Keratinocyte (primary cell): ENCODE measurements around the gene DPYSL5. TPM values are rescaled to one million over a fixed set of nuclear protein-coding genes. Genes with fewer than 3 reads are reported as not detected.

Source experiments
- DNase-seq: peaks from one replicate; pipeline ENCODE4 v3.0.0-alpha.2; 2011; ENCODE audit warnings: low read depth, missing footprints, low spot score
- FAIRE-seq: peaks from 2 replicates; lab custom pipeline; 2011; peaks lifted over from hg19 to GRCh38; lab: Jason Lieb, UNC
- H2AFZ ChIP-seq: 2 replicates; pipeline ENCODE4 v1.6.0; 2012; ENCODE audit warnings: low read length, control low read depth, inconsistent platforms; ENCODE audit not compliant: control insufficient read depth
- H3K27ac ChIP-seq: 2 replicates; pipeline ENCODE4 v1.5.1; 2011; ENCODE audit warnings: low read length; ENCODE audit not compliant: control insufficient read depth, insufficient read depth
- H3K27me3 ChIP-seq: 3 replicates; pipeline ENCODE4 v1.6.0; 2011; ENCODE audit warnings: low read length; ENCODE audit not compliant: control insufficient read depth, insufficient read depth; ENCODE audit errors: extremely low read depth
- H3K36me3 ChIP-seq, 2 experiments: 2 replicates in 1 of 2; 3 replicates in 1 of 2; pipeline ENCODE4 v1.5.1; 2011; ENCODE audit warnings: low read length in 2 of 2, mild to moderate bottlenecking in 1 of 2; ENCODE audit not compliant: control insufficient read depth in 2 of 2, insufficient read depth in 2 of 2; ENCODE audit errors: extremely low read depth in 1 of 2
- H3K4me1 ChIP-seq: 3 replicates; pipeline ENCODE4 v1.5.1; 2011; ENCODE audit warnings: low read length; ENCODE audit not compliant: control insufficient read depth, insufficient read depth; ENCODE audit errors: extremely low read depth
- H3K4me2 ChIP-seq: 3 replicates; pipeline ENCODE4 v1.6.0; 2011; ENCODE audit warnings: low read depth, low read length; ENCODE audit not compliant: control insufficient read depth, insufficient read depth; ENCODE audit errors: extremely low read depth
- H3K4me3 ChIP-seq, 3 experiments: fragments of 200-600 bp in 1 of 3; sonication (generic) in 1 of 3; 2 replicates in 2 of 3; 3 replicates in 1 of 3; pipeline ENCODE4 v1.5.1; 2011 to 2016; ENCODE audit warnings: low read length in 3 of 3, mild to moderate bottlenecking in 3 of 3, control low read depth in 2 of 3, inconsistent platforms in 1 of 3, low read depth in 1 of 3, mixed read lengths in 1 of 3, mixed run types in 1 of 3, moderate library complexity in 1 of 3; ENCODE audit not compliant: control insufficient read depth in 2 of 3, insufficient read depth in 2 of 3; ENCODE audit errors: extremely low read depth in 1 of 3
- H3K79me2 ChIP-seq: 2 replicates; pipeline ENCODE4 v1.6.0; 2012; ENCODE audit warnings: low read length; ENCODE audit not compliant: control insufficient read depth, insufficient read depth
- H3K9ac ChIP-seq: 3 replicates; pipeline ENCODE4 v1.6.0; 2011; ENCODE audit warnings: low read length; ENCODE audit not compliant: control insufficient read depth, insufficient read depth; ENCODE audit errors: extremely low read depth
- H3K9me1 ChIP-seq: 3 replicates; pipeline ENCODE4 v1.6.0; 2011; ENCODE audit warnings: low read length; ENCODE audit not compliant: control insufficient read depth, insufficient read depth; ENCODE audit errors: extremely low read depth
- H3K9me3 ChIP-seq: 2 replicates; pipeline ENCODE4 v1.5.1; 2012; ENCODE audit warnings: low read depth, low read length; ENCODE audit not compliant: control insufficient read depth
- H4K20me1 ChIP-seq: 3 replicates; pipeline ENCODE4 v1.6.0; 2011; ENCODE audit warnings: low read length; ENCODE audit not compliant: control insufficient read depth, insufficient read depth; ENCODE audit errors: extremely low read depth
- EZH2 ChIP-seq: IDR thresholded peaks from one replicate; pipeline ENCODE4 v1.6.1; 2012; ENCODE audit warnings: inconsistent platforms, mild to moderate bottlenecking, low read length, moderate library complexity
- dilution Hi-C: fragments of 300-500 bp; cut with MboI; formaldehyde crosslinking; loops from one replicate; pipeline ENCODE4 v1.7.0; 2020; ENCODE audit warnings: low sequenced_read_pairs; ENCODE audit not compliant: extremely low pct_ligation_motif_present
- polyA plus RNA-seq, 5 experiments: library from polyadenylated mRNA; depleted of rRNA in 3 of 5; stranded (reverse) in 3 of 5; stranded (forward) in 1 of 5; unstranded in 1 of 5; fragments of >200 nt; gene quantifications; 1 replicate in 1 of 5; 2 replicates in 3 of 5; 3 replicates in 1 of 5; pipeline versions ENCODE4 v1.2.1 to v1.2.3, GENCODE V29; 2011 to 2012; ENCODE audit warnings: missing spikeins in 2 of 5, low read depth in 1 of 5, low replicate concordance in 1 of 5
- TF ChIP-seq, protein P1 (sequence below), 3 experiments: IDR thresholded peaks in 1 of 3; conservative IDR thresholded peaks in 1 of 3; optimal IDR thresholded peaks in 1 of 3; 2 replicates in 2 of 3; 3 replicates in 1 of 3; pipeline versions ENCODE3 to v1.5.1; 2011; ENCODE audit warnings: low read length in 3 of 3, mild to moderate bottlenecking in 3 of 3, moderate library complexity in 2 of 3, control low read depth in 1 of 3, inconsistent platforms in 1 of 3; ENCODE audit not compliant: insufficient read depth in 2 of 3; ENCODE audit errors: extremely low read depth in 1 of 3

DPYSL5 gene
- polyA plus RNA-seq, 1 donor (not counting 4 experiments of a cell fraction or from before 2014, with no cell fraction given), result not detected

DNA sequence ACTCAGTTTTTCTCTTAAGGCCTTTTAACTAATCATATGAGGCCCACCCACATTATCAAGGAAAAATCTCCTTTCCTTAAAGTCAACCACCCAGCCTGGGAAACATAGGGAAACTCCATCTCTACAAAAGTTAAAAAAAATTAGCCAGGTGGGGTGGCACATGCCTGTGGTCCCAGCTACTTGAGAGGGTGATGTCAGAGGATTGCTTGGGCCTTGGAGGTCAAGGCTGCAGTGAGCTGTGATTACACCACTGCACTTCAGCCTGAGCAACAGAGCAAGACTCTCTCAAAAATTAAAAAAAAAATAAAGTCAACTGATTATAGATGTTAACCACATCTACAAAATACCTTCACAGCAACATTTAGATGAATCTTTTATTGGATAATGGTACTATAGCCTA lies 5.8 kb downstream of the DPYSL5 start:
- H3K4me1 ChIP-seq, result no peaks in the 10 kb centered on the region
- no peaks in the 10 kb centered on the region for H3K9me1 ChIP-seq
- no peak overlapping the region for H3K4me3 ChIP-seq
- no peaks in the 10 kb centered on the region for H4K20me1 ChIP-seq
- H3K9ac ChIP-seq, result no peak overlapping the region
- H3K9me3 ChIP-seq, result no peaks in the 10 kb centered on the region
- dilution Hi-C loops, result no loop called here
- DNase-seq (no peak), FAIRE-seq (no peak)
- H3K27ac ChIP-seq, result no peak overlapping the region
- no peaks in the 10 kb centered on the region for H3K36me3 ChIP-seq
- no peak overlapping the region for H2AFZ ChIP-seq
- TF ChIP-seq, protein P1, sequence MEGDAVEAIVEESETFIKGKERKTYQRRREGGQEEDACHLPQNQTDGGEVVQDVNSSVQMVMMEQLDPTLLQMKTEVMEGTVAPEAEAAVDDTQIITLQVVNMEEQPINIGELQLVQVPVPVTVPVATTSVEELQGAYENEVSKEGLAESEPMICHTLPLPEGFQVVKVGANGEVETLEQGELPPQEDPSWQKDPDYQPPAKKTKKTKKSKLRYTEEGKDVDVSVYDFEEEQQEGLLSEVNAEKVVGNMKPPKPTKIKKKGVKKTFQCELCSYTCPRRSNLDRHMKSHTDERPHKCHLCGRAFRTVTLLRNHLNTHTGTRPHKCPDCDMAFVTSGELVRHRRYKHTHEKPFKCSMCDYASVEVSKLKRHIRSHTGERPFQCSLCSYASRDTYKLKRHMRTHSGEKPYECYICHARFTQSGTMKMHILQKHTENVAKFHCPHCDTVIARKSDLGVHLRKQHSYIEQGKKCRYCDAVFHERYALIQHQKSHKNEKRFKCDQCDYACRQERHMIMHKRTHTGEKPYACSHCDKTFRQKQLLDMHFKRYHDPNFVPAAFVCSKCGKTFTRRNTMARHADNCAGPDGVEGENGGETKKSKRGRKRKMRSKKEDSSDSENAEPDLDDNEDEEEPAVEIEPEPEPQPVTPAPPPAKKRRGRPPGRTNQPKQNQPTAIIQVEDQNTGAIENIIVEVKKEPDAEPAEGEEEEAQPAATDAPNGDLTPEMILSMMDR (optimal IDR thresholded peaks at IDR 0.05 in 1 of 3, IDR thresholded peaks at IDR 0.05 in 1 of 3, conservative IDR thresholded peaks at IDR 0.05 in 1 of 3; ENCODE audit: extremely low read depth in 1 of 3, insufficient read depth in 2 of 3, low read length in 3 of 3), result no peak
- TF ChIP-seq EZH2, result no peak
- H3K4me2 ChIP-seq, result no peak overlapping the region
- no peaks in the 10 kb centered on the region for H3K79me2 ChIP-seq
- H3K27me3 ChIP-seq, result peaks cover 43% of the 10 kb centered on the region

DNA sequence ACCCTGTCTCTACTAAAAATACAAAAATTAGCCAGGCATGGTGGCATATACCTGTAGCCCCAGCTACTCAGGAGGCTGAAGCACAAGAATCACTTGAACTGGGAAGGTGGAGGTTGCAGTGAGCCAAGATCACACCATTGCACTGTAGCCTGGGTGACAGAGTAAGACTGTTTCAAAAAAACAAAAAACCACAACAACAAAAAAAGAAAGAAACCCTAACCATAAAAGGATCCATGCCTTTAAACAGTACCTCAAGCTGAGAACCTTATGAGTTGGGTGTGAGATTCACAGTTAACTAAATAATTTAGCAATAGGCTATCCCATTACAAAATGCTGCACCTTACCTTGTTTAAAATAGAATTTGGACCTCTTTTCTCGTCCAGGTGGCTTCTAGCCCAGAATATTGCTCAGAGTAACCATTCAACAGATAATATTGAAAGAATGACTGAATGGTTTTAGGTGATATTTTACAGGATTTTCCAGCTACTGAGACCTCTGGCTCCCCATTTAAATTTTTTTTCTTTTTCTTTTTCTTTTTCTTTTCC lies 6.4 kb downstream of the DPYSL5 start:
- FAIRE-seq, result no peak
- dilution Hi-C loops, result no loop called here
- no peaks in the 10 kb centered on the region for H3K9me1 ChIP-seq

More for the DNA sequence above, 6.4 kb downstream of the DPYSL5 start:
- H3K4me3 ChIP-seq, result no peak overlapping the region
- H3K9me3 ChIP-seq, result no peaks in the 10 kb centered on the region
- H3K36me3 ChIP-seq, result no peaks in the 10 kb centered on the region
- H3K9ac ChIP-seq, result no peak overlapping the region
- H3K4me1 ChIP-seq, result no peaks in the 10 kb centered on the region
- no peak overlapping the region for H2AFZ ChIP-seq
- DNase-seq, result no peak
- no peak overlapping the region for H3K4me2 ChIP-seq
- no peak overlapping the region for H3K27ac ChIP-seq
- TF ChIP-seq, protein P1 (optimal IDR thresholded peaks at IDR 0.05 in 1 of 3, IDR thresholded peaks at IDR 0.05 in 1 of 3, conservative IDR thresholded peaks at IDR 0.05 in 1 of 3; ENCODE audit: extremely low read depth in 1 of 3, insufficient read depth in 2 of 3, low read length in 3 of 3), result no peak
- no peak for TF ChIP-seq EZH2
- no peaks in the 10 kb centered on the region for H4K20me1 ChIP-seq
- peaks cover 37% of the 10 kb centered on the region for H3K27me3 ChIP-seq
- H3K79me2 ChIP-seq, result no peaks in the 10 kb centered on the region
